Measurements from ENCODE around the gene TRPM3.

- no peak for TF ChIP-seq CTCF (conservative IDR thresholded peaks at IDR 0.05)
- TF ChIP-seq ZFX (IDR thresholded peaks at IDR 0.05): no peak
Measured at GRCh38 chr9:70987986-70988385, 133.4 kb downstream of the TRPM3 start.

Data from C4-2B (cell line).